OCI-LY7 (cell line): ENCODE measurements around the gene ASXL2.

Source experiments
- CTCF ChIP-seq: fragments of 200-600 bp; sonication (generic); conservative IDR thresholded peaks from 2 replicates; pipeline ENCODE4 v1.5.1; 2014; ENCODE audit warnings: mild to moderate bottlenecking, antibody characterized with exemption, low read length, moderate library complexity, mixed read lengths
- EZH2phosphoT487 ChIP-seq: fragments of 200-600 bp; sonication (generic); IDR thresholded peaks from 2 replicates; pipeline ENCODE4 v1.6.1; 2018; ENCODE audit warnings: low read depth, borderline replicate concordance, mild to moderate bottlenecking, mixed run types, antibody characterized with exemption, low read length, moderate library complexity, mixed read lengths

GRCh38 chr2:25895018-25895417 lies 16.7 kb upstream of the ASXL2 start:
- TF ChIP-seq CTCF (no peak), EZH2phosphoT487 (no peak)
